GM18867 (cell line): ENCODE measurements around the gene CDKAL1.
A peak's percentile ranks its signal among the peaks of the same experiment; 100 is the strongest.
"Not testable (repeated sequence)": the region's sequence is repeated elsewhere in the genome, so short reads cannot be mapped to it uniquely, and the experiment has no call there.

ENCODE experiments used
- ATAC-seq: cut with Tn5 transposase; IDR thresholded peaks from one replicate; pipeline ENCODE4 v1.9.1; 2021; ENCODE audit warnings: mild to moderate bottlenecking, moderate library complexity; ENCODE audit not compliant: unreplicated experiment

CDKAL1 gene

GRCh38 chr6:20827798-20828197, 293.5 kb downstream of the CDKAL1 start:
- no peak for ATAC-seq

- no peak for ATAC-seq
Observed at GRCh38 chr6:20830576-20830975, 296.3 kb downstream of the CDKAL1 start.

GRCh38 chr6:20831251-20831650, 297.0 kb downstream of the CDKAL1 start:
- not testable (repeated sequence) for ATAC-seq

GRCh38 chr6:20833881-20834515, 299.7 kb downstream of the CDKAL1 start:
- no peak for ATAC-seq

GRCh38 chr6:20835315-20836010, 301.2 kb downstream of the CDKAL1 start:
- ATAC-seq: no peak

- peak; percentile 62 for ATAC-seq
Observed at GRCh38 chr6:20837189-20837588, 302.9 kb downstream of the CDKAL1 start.

GRCh38 chr6:20838113-20838512, 303.9 kb downstream of the CDKAL1 start:
- ATAC-seq: peak; percentile 64

- no peak for ATAC-seq
Observed at GRCh38 chr6:20839630-20840029, 305.4 kb downstream of the CDKAL1 start.

- no peak for ATAC-seq
Observed at GRCh38 chr6:20840675-20841074, 306.4 kb downstream of the CDKAL1 start.

GRCh38 chr6:20841806-20842205, 307.5 kb downstream of the CDKAL1 start:
- no peak for ATAC-seq

- no peak for ATAC-seq
Observed at GRCh38 chr6:20845592-20845991, 311.3 kb downstream of the CDKAL1 start.

- no peak for ATAC-seq
Observed at GRCh38 chr6:20846602-20847028, 312.4 kb downstream of the CDKAL1 start.

- ATAC-seq: no peak
Observed at GRCh38 chr6:20847904-20848303, 313.6 kb downstream of the CDKAL1 start.

- ATAC-seq: no peak
Observed at GRCh38 chr6:20850686-20851416, 316.6 kb downstream of the CDKAL1 start.

GRCh38 chr6:20851795-20852194, 317.5 kb downstream of the CDKAL1 start:
- no peak for ATAC-seq

- ATAC-seq: no peak
Observed at GRCh38 chr6:20853828-20854227, 319.6 kb downstream of the CDKAL1 start.

GRCh38 chr6:20856681-20857288, 322.5 kb downstream of the CDKAL1 start:
- ATAC-seq: no peak

- ATAC-seq: no peak
Observed at GRCh38 chr6:20861481-20861880, 327.2 kb downstream of the CDKAL1 start.

GRCh38 chr6:20866036-20866435, 331.8 kb downstream of the CDKAL1 start:
- ATAC-seq: no peak

- no peak for ATAC-seq
Observed at GRCh38 chr6:20866935-20867703, 332.9 kb downstream of the CDKAL1 start.
